ENCODE data around the gene IRGQ.

Gene IRGQ

DNA sequence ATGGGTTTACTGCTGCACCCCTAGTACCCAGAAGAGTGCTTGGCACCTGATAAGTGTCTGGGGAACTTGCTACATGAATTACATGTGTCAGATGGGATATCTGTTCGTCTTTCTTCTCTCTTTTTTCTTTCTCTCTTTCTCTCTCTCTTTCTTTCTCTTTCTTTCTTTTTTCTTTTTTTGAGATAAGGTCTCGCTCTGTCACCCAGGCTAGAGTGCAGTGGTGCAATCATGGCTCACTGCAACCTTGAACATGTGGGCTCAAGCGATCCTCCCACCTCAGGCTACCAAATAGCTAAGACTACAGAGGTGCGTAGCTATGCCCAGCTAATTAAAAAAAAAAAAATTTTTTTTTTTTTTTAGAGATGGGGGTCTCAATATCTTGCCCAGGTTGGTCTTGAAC is 37.6 kb upstream of the IRGQ start:
- peaks cover 12% of the 10 kb centered on the region for H3K4me1 ChIP-seq (ENCODE audit: control insufficient read depth, low read length)
- H3K36me3 ChIP-seq (ENCODE audit: control insufficient read depth, low read length), result no peaks in the 10 kb centered on the region
- H3K27me3 ChIP-seq (ENCODE audit: control insufficient read depth, low read length), result peaks cover 23% of the 10 kb centered on the region
- no peak overlapping the region for H3K4me3 ChIP-seq (ENCODE audit: low read length)
- peaks cover under 1% of the 10 kb centered on the region; the same call in 1 of the 2 replicates for H4K20me1 ChIP-seq (ENCODE audit: control insufficient read depth, insufficient read depth, low read depth, low read length)
- H3F3A ChIP-seq (ENCODE audit: control insufficient read depth, insufficient read depth), result no peaks in the 10 kb centered on the region
- no peaks in the 10 kb centered on the region for H3K9me3 ChIP-seq (ENCODE audit: control insufficient read depth, insufficient read depth, low read length)
- no peak overlapping the region for H3K4me2 ChIP-seq (ENCODE audit: low read length)
- TF ChIP-seq, protein P1, sequence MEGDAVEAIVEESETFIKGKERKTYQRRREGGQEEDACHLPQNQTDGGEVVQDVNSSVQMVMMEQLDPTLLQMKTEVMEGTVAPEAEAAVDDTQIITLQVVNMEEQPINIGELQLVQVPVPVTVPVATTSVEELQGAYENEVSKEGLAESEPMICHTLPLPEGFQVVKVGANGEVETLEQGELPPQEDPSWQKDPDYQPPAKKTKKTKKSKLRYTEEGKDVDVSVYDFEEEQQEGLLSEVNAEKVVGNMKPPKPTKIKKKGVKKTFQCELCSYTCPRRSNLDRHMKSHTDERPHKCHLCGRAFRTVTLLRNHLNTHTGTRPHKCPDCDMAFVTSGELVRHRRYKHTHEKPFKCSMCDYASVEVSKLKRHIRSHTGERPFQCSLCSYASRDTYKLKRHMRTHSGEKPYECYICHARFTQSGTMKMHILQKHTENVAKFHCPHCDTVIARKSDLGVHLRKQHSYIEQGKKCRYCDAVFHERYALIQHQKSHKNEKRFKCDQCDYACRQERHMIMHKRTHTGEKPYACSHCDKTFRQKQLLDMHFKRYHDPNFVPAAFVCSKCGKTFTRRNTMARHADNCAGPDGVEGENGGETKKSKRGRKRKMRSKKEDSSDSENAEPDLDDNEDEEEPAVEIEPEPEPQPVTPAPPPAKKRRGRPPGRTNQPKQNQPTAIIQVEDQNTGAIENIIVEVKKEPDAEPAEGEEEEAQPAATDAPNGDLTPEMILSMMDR (IDR thresholded peaks at IDR 0.05; ENCODE audit: low read depth, low read length, poor library complexity, severe bottlenecking), result no peak
- TF ChIP-seq EZH2phosphoT487 (IDR thresholded peaks at IDR 0.05; ENCODE audit: borderline replicate concordance, low read length), result no peak
- no peaks in the 10 kb centered on the region for H3K79me2 ChIP-seq (ENCODE audit: control insufficient read depth, low read length)
- H3K27ac ChIP-seq (ENCODE audit: low read depth, low read length), result no peak overlapping the region
- no peaks in the 10 kb centered on the region for H3K9me2 ChIP-seq (replicated peaks; ENCODE audit: control insufficient read depth, low read length)

DNA sequence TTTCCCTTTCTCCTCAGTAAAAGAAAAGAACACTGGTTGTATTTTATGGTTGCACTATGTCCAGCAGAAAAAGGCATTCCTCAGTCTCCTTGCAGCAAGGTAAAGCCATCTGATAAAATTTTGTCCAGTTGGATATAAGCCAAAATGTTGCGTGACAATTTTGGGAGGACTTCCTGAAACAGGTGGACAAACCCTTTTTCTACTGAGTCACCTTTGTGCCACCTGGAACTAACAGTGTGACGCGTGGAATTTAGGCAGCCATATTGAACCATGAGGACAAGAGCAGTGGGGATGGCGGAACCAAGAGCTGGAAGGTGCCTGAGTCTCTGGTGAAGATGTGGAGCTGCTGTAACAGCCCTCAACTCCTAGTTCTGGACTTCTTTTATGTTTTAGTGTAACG is 35.6 kb upstream of the IRGQ start:
- H3K9me2 ChIP-seq (replicated peaks; ENCODE audit: control insufficient read depth, low read length), result no peaks in the 10 kb centered on the region
- H3F3A ChIP-seq (ENCODE audit: control insufficient read depth, insufficient read depth), result no peaks in the 10 kb centered on the region
- no peak for TF ChIP-seq EZH2phosphoT487 (IDR thresholded peaks at IDR 0.05; ENCODE audit: borderline replicate concordance, low read length)
- TF ChIP-seq, protein P1 (IDR thresholded peaks at IDR 0.05; ENCODE audit: low read depth, low read length, poor library complexity, severe bottlenecking), result no peak
- no peaks in the 10 kb centered on the region for H3K36me3 ChIP-seq (ENCODE audit: control insufficient read depth, low read length)
- no peak overlapping the region for H3K4me3 ChIP-seq (ENCODE audit: low read length)
- no peak overlapping the region for H3K4me2 ChIP-seq (ENCODE audit: low read length)
- H3K27ac ChIP-seq (ENCODE audit: low read depth, low read length), result no peak overlapping the region
- peaks cover 6% of the 10 kb centered on the region for H3K27me3 ChIP-seq (ENCODE audit: control insufficient read depth, low read length)
- no peaks in the 10 kb centered on the region for H3K79me2 ChIP-seq (ENCODE audit: control insufficient read depth, low read length)
- H3K9me3 ChIP-seq (ENCODE audit: control insufficient read depth, insufficient read depth, low read length), result no peaks in the 10 kb centered on the region
- H4K20me1 ChIP-seq (ENCODE audit: control insufficient read depth, insufficient read depth, low read depth, low read length), result no peaks in the 10 kb centered on the region
- peaks cover 12% of the 10 kb centered on the region for H3K4me1 ChIP-seq (ENCODE audit: control insufficient read depth, low read length)

DNA sequence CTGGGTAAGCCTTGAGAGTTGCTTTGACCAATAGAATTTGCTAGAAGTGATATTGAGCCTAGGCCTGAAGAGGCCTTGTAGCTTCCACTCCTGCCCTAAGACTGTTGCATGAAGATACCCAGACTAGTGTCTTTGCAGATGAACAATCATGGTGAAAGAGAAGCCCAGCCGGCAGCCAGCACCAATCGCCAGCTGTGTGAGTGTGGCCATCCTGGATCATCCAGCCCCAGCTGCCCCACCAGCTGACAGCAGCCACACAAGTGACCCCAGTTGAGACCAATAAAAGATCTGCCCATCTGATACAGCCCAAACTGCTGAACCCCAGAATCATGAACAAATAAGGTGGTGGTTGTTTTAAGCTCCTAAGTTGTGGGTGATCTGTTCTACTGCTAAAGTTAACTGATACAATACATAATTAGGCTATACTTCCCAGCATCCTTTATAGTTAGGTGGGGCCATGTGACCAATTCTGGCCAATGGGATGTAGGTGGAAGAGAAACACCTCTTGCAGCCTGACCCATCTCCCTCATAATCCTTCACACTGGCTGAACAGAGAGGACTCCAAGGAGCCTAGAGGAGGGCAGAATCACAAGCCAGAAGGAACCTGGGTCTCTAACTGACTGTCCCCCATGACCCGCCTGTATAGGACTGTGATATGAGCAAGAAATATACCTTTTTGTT is 32.9 kb upstream of the IRGQ start:
- Histone ChIP-seq H4K20me1 (ENCODE audit: control insufficient read depth, insufficient read depth, low read depth, low read length) (no peaks in the 10 kb centered on the region), H3F3A (ENCODE audit: control insufficient read depth, insufficient read depth) (no peaks in the 10 kb centered on the region), H3K4me2 (ENCODE audit: low read length) (no peak overlapping the region), H3K79me2 (ENCODE audit: control insufficient read depth, low read length) (no peaks in the 10 kb centered on the region), H3K4me1 (ENCODE audit: control insufficient read depth, low read length) (peaks cover 9% of the 10 kb centered on the region), H3K4me3 (ENCODE audit: low read length) (no peak overlapping the region), H3K27me3 (ENCODE audit: control insufficient read depth, low read length) (no peaks in the 10 kb centered on the region), H3K9me3 (ENCODE audit: control insufficient read depth, insufficient read depth, low read length) (no peaks in the 10 kb centered on the region), H3K36me3 (ENCODE audit: control insufficient read depth, low read length) (no peaks in the 10 kb centered on the region), H3K27ac (ENCODE audit: low read depth, low read length) (no peak overlapping the region), H3K9me2 (replicated peaks; ENCODE audit: control insufficient read depth, low read length) (no peaks in the 10 kb centered on the region)
- TF ChIP-seq EZH2phosphoT487 (IDR thresholded peaks at IDR 0.05; ENCODE audit: borderline replicate concordance, low read length), result no peak
- TF ChIP-seq, protein P1 (IDR thresholded peaks at IDR 0.05; ENCODE audit: low read depth, low read length, poor library complexity, severe bottlenecking), result no peak

Measured in DOHH2 (cell line).